Transverse colon (tissue), 4 donors: Measurements from ENCODE around the gene TH.

Experiments
- POLR2AphosphoS5 ChIP-seq, 3 donors: sonication (generic); formaldehyde crosslinking; IDR thresholded peaks; one replicate each; pipeline ENCODE4 v1.6.1; 2016; ENCODE audit warnings: antibody characterized with exemption in 3 of 3
- TF ChIP-seq, protein P1 (sequence below), 5 experiments: fragments of 200-600 bp in 3 of 5; fragments of 450-650 bp in 2 of 5; sonication (generic) in 3 of 5; IDR thresholded peaks; 1 replicate in 2 of 5; 2 replicates in 3 of 5; pipeline ENCODE4 v1.5.1; 2016 to 2017; ENCODE audit warnings: antibody characterized with exemption in 5 of 5, inconsistent platforms in 3 of 5, mild to moderate bottlenecking in 2 of 5, moderate library complexity in 1 of 5

- no peak for TF ChIP-seq POLR2AphosphoS5 (IDR thresholded peaks at IDR 0.05)
- TF ChIP-seq, protein P1, sequence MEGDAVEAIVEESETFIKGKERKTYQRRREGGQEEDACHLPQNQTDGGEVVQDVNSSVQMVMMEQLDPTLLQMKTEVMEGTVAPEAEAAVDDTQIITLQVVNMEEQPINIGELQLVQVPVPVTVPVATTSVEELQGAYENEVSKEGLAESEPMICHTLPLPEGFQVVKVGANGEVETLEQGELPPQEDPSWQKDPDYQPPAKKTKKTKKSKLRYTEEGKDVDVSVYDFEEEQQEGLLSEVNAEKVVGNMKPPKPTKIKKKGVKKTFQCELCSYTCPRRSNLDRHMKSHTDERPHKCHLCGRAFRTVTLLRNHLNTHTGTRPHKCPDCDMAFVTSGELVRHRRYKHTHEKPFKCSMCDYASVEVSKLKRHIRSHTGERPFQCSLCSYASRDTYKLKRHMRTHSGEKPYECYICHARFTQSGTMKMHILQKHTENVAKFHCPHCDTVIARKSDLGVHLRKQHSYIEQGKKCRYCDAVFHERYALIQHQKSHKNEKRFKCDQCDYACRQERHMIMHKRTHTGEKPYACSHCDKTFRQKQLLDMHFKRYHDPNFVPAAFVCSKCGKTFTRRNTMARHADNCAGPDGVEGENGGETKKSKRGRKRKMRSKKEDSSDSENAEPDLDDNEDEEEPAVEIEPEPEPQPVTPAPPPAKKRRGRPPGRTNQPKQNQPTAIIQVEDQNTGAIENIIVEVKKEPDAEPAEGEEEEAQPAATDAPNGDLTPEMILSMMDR (IDR thresholded peaks at IDR 0.05): no peak
Measured at GRCh38 chr11:2192435-2192834, 20.8 kb upstream of the TH start.
